ENCODE data around the gene CPNE6. TPM values are rescaled to one million over a fixed set of nuclear protein-coding genes. Genes with fewer than 3 reads are reported as not detected.

Gene CPNE6
- total and polyA plus RNA-seq, 2 of the 13 experiments (the other 11 are each of a cell fraction or from before 2014, with no cell fraction given), result not detected

DNA sequence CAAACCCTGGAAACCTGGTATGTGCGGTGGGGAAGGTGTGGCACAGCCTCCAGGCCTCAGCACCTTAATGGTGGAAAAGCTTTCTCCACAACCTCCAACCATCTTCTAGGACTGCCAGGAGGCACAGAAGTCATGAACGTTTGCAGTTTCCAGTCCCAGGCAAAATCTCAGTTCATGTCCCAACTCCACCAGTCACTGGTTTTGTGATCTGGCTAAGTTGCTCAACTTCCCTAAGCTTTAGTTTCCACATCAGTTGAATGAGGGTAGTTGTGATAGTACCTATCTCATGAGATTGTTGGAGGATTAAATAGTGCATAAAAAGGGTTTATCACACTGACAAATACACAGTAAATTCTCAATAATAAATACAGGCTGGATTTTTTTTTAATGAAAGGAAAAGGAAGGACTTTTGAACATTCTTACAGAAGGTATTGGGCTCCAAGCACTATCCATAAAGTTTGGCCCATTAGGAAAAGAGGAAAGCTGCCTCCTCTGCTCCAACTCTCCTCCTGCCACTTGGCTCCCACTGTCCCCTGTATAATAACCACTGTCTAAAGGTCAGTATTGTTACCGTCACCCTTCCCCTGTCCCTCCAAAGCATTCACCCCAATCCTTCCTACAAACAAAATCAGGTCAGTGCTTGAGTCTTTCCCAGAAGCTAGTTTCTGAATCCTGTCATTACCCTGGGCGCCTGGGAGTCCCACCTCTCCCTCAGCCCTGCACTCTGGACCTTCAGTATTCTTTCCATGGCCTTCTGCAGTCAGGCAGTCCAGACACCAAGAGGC is 29.0 kb downstream of the CPNE6 start (continued):
- TF ChIP-seq CHD4 (IDR thresholded peaks at IDR 0.05; ENCODE audit: borderline replicate concordance, low read length) (no peak), MTA3 (CRISPR knock-in tag; IDR thresholded peaks at IDR 0.05) (no peak), HMGA1 (CRISPR knock-in tag; conservative IDR thresholded peaks at IDR 0.05) (no peak), SSRP1 (CRISPR knock-in tag; IDR thresholded peaks at IDR 0.05) (0 out of 2 replicates have a peak, but pooled peaks have one; percentile 29), TOE1 (CRISPR knock-in tag; IDR thresholded peaks at IDR 0.05) (no peak), FOXC1 (CRISPR knock-in tag; IDR thresholded peaks at IDR 0.05; ENCODE audit: borderline replicate concordance) (no peak), GATA4 (IDR thresholded peaks at IDR 0.05; ENCODE audit: borderline replicate concordance, low read depth) (no peak)
- TF ChIP-seq, protein P1, sequence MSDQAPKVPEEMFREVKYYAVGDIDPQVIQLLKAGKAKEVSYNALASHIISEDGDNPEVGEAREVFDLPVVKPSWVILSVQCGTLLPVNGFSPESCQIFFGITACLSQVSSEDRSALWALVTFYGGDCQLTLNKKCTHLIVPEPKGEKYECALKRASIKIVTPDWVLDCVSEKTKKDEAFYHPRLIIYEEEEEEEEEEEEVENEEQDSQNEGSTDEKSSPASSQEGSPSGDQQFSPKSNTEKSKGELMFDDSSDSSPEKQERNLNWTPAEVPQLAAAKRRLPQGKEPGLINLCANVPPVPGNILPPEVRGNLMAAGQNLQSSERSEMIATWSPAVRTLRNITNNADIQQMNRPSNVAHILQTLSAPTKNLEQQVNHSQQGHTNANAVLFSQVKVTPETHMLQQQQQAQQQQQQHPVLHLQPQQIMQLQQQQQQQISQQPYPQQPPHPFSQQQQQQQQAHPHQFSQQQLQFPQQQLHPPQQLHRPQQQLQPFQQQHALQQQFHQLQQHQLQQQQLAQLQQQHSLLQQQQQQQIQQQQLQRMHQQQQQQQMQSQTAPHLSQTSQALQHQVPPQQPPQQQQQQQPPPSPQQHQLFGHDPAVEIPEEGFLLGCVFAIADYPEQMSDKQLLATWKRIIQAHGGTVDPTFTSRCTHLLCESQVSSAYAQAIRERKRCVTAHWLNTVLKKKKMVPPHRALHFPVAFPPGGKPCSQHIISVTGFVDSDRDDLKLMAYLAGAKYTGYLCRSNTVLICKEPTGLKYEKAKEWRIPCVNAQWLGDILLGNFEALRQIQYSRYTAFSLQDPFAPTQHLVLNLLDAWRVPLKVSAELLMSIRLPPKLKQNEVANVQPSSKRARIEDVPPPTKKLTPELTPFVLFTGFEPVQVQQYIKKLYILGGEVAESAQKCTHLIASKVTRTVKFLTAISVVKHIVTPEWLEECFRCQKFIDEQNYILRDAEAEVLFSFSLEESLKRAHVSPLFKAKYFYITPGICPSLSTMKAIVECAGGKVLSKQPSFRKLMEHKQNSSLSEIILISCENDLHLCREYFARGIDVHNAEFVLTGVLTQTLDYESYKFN (CRISPR knock-in tag; conservative IDR thresholded peaks at IDR 0.05), result peak; percentile 44; the same call in 1 of the 2 replicates
- TF ChIP-seq, protein P2, sequence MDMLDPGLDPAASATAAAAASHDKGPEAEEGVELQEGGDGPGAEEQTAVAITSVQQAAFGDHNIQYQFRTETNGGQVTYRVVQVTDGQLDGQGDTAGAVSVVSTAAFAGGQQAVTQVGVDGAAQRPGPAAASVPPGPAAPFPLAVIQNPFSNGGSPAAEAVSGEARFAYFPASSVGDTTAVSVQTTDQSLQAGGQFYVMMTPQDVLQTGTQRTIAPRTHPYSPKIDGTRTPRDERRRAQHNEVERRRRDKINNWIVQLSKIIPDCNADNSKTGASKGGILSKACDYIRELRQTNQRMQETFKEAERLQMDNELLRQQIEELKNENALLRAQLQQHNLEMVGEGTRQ (IDR thresholded peaks at IDR 0.05; ENCODE audit: low read depth, low read length), result no peak
- TF ChIP-seq, protein P2 (CRISPR knock-in tag; IDR thresholded peaks at IDR 0.05; ENCODE audit: borderline replicate concordance), result no peak

Measured in HepG2 (cell line).